ENCODE data around the gene TADA2B. TPM values are rescaled to one million over a fixed set of nuclear protein-coding genes. Genes with fewer than 3 reads are reported as not detected.

Gene TADA2B
- total and polyA plus RNA-seq, 10 of the 15 experiments (the other 5 are each of a cell fraction or from before 2014, with no cell fraction given), result 0.66 to 12.0 (median 5.6) TPM

GRCh38 chr4:7042503-7043283 lies 479 bp upstream of the TADA2B start (continued):
- no peak for TF ChIP-seq E2F8 (IDR thresholded peaks at IDR 0.05; ENCODE audit: low read depth, partially characterized antibody)
- TF ChIP-seq MAX (IDR thresholded peaks at IDR 0.05; ENCODE audit: low read depth, low read length), result no peak
- no peak for TF ChIP-seq RELA (IDR thresholded peaks at IDR 0.05; ENCODE audit: borderline replicate concordance, partially characterized antibody)
- no peak for TF ChIP-seq SMC3 (IDR thresholded peaks at IDR 0.05; ENCODE audit: borderline replicate concordance, low read length)
- TF ChIP-seq ZBTB11 (CRISPR knock-in tag; IDR thresholded peaks at IDR 0.05), result no peak
- TF ChIP-seq IKZF1 (conservative IDR thresholded peaks at IDR 0.05), result peak; percentile 73
- TF ChIP-seq SP1 (IDR thresholded peaks at IDR 0.05; ENCODE audit: low read depth, low read length), result peak; percentile 90
- TF ChIP-seq NKRF (conservative IDR thresholded peaks at IDR 0.05), result peak; percentile 98
- no peak for TF ChIP-seq HSF1 (IDR thresholded peaks at IDR 0.05; ENCODE audit: low read depth, low read length)
- peak in 1 of 2 experiments; percentile 68; a peak in 2 of 3 replicates for TF ChIP-seq EGR1 (IDR thresholded peaks at IDR 0.05; ENCODE audit: borderline replicate concordance in 1 of 2, low read depth in 2 of 2, low read length in 2 of 2)
- TF ChIP-seq IRF4 (IDR thresholded peaks at IDR 0.05; ENCODE audit: low read depth, low read length), result no peak
- no peak for TF ChIP-seq YBX1 (IDR thresholded peaks at IDR 0.05)
- 0 out of 2 replicates have a peak, but pooled peaks have one; percentile 19 for TF ChIP-seq BACH1 (IDR thresholded peaks at IDR 0.05; ENCODE audit: borderline replicate concordance)
- TF ChIP-seq SMAD1 (IDR thresholded peaks at IDR 0.05; ENCODE audit: low read depth, partially characterized antibody), result no peak
- no peak for TF ChIP-seq MYC (IDR thresholded peaks at IDR 0.05; ENCODE audit: insufficient read depth, insufficient read length, insufficient replicate concordance, low read length, severe bottlenecking)
- peak; percentile 34; the same call in 1 of the 2 replicates for TF ChIP-seq CREM (IDR thresholded peaks at IDR 0.05; ENCODE audit: low read depth)
- TF ChIP-seq RFX5 (IDR thresholded peaks at IDR 0.05; ENCODE audit: low read depth, low read length), result peak; percentile 88
- TF ChIP-seq SIN3A (IDR thresholded peaks at IDR 0.05; ENCODE audit: low read depth, low read length), result peak; percentile 90
- 0 out of 2 replicates have a peak, but pooled peaks have one; percentile 60 for TF ChIP-seq GATAD2B (conservative IDR thresholded peaks at IDR 0.05; ENCODE audit: low read depth)

All from GM12878 (cell line).